ENCODE results near the gene SPATA31C1. TPM values are rescaled to one million over a fixed set of nuclear protein-coding genes. Genes with fewer than 3 reads are reported as not detected.
"Not testable (repeated sequence)": the region's sequence is repeated elsewhere in the genome, so short reads cannot be mapped to it uniquely, and the experiment has no call there.

The SPATA31C1 gene
- total and polyA plus RNA-seq, 2 of the 13 experiments (the other 11 are each of a cell fraction or from before 2014, with no cell fraction given) = not detected

DNA sequence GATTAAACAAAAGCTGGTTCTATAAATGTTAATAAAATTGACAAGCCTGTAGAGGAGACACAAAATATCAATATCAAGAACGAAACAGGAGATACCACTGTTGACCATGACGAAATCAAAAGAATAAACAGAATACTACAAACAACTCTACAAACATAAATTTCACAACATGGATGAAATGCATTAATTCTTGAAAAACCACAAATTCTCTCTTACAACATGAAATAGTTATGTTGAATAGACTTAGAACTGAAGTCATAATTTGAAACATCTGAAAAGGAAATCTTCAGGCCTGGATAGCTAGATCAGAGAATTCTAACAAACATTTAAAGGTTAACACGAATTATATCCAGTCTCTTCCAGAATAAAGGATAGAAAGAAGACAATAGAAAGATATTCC, 6.9 kb upstream of the SPATA31C1 start (continued):
- no peak for TF ChIP-seq ZNF687 (CRISPR knock-in tag; IDR thresholded peaks at IDR 0.05)
- no peak for TF ChIP-seq ZNF563 (CRISPR knock-in tag; IDR thresholded peaks at IDR 0.05)
- no peak for TF ChIP-seq PITX1 (CRISPR knock-in tag; IDR thresholded peaks at IDR 0.05)
- no peak for TF ChIP-seq ZNF280B (CRISPR knock-in tag; IDR thresholded peaks at IDR 0.05; ENCODE audit: borderline replicate concordance)
- TF ChIP-seq ARNTL (CRISPR knock-in tag; IDR thresholded peaks at IDR 0.05) = no peak
- no peak for TF ChIP-seq ZNF101 (CRISPR knock-in tag; IDR thresholded peaks at IDR 0.05; ENCODE audit: borderline replicate concordance, low read depth)

- 61% methylated on average over 12 of the region's 13 CpGs for WGBS (ENCODE audit: low lambda C conversion rate)
- DNase-seq (ENCODE audit: low spot score); H3K27ac ChIP-seq (ENCODE audit: extremely low read length, insufficient read depth, low read length); ATAC-seq; H3K4me3 ChIP-seq (replicated peaks in 1 of 3; ENCODE audit: insufficient read depth in 1 of 3, low read depth in 2 of 3, low read length in 3 of 3); H3K79me2 ChIP-seq (ENCODE audit: insufficient read depth, low read length); CTCF ChIA-PET (ENCODE audit: low intra/inter-chr PET ratio, low total read pairs); H3K27me3 ChIP-seq (ENCODE audit: control insufficient read depth in 1 of 2, insufficient read depth in 2 of 2, low read length in 2 of 2); FAIRE-seq; H3K4me1 ChIP-seq (ENCODE audit: insufficient read depth, low read length); intact Hi-C loops (cut with micrococcal nuclease; ENCODE audit: unreplicated experiment); H3K36me3 ChIP-seq (replicated peaks in 1 of 2; ENCODE audit: control insufficient read depth in 1 of 2, insufficient read depth in 2 of 2, low read length in 2 of 2); in situ Hi-C loops (cut with HindIII; ENCODE audit: extremely low pct_ligation_motif_present, low pct_unique_long_range_greater_than_20kb); H3K9me3 ChIP-seq (ENCODE audit: low read length); H3K9ac ChIP-seq (ENCODE audit: insufficient read depth, low read depth, low read length); H3K4me2 ChIP-seq (ENCODE audit: low read depth, low read length); H2AFZ ChIP-seq (ENCODE audit: low read length); H4K20me1 ChIP-seq (ENCODE audit: insufficient read depth, low read length); POLR2A ChIA-PET; BruUV-seq (replicated peaks): not testable (repeated sequence)
Observed at GRCh38 chr9:87919013-87919412, 1.3 kb downstream of the SPATA31C1 start.

- H3K4me3 ChIP-seq (replicated peaks in 1 of 3; ENCODE audit: insufficient read depth in 1 of 3, low read depth in 2 of 3, low read length in 3 of 3); DNase-seq (ENCODE audit: low spot score); H3K27me3 ChIP-seq (ENCODE audit: control insufficient read depth in 1 of 2, insufficient read depth in 2 of 2, low read length in 2 of 2); H3K79me2 ChIP-seq (ENCODE audit: insufficient read depth, low read length); BruUV-seq (replicated peaks); H3K27ac ChIP-seq (ENCODE audit: extremely low read length, insufficient read depth, low read length); in situ Hi-C loops (cut with HindIII; ENCODE audit: extremely low pct_ligation_motif_present, low pct_unique_long_range_greater_than_20kb); intact Hi-C loops (cut with micrococcal nuclease; ENCODE audit: unreplicated experiment); FAIRE-seq; ATAC-seq; H3K9me3 ChIP-seq (ENCODE audit: low read length); H3K4me1 ChIP-seq (ENCODE audit: insufficient read depth, low read length); H2AFZ ChIP-seq (ENCODE audit: low read length); H3K9ac ChIP-seq (ENCODE audit: insufficient read depth, low read depth, low read length); H3K36me3 ChIP-seq (replicated peaks in 1 of 2; ENCODE audit: control insufficient read depth in 1 of 2, insufficient read depth in 2 of 2, low read length in 2 of 2); POLR2A ChIA-PET; H3K4me2 ChIP-seq (ENCODE audit: low read depth, low read length); CTCF ChIA-PET (ENCODE audit: low intra/inter-chr PET ratio, low total read pairs); H4K20me1 ChIP-seq (ENCODE audit: insufficient read depth, low read length): not testable (repeated sequence)
- WGBS (ENCODE audit: low lambda C conversion rate) = 19% methylated on average over 5 of the region's 8 CpGs
Observed at GRCh38 chr9:87921561-87921960, 3.8 kb downstream of the SPATA31C1 start.
